Retinal pigment epithelial cell (primary cell): Measurements from ENCODE around the gene VPS33B.

ENCODE experiments used
- DNase-seq: peaks from one replicate; pipeline ENCODE4 v3.0.0-alpha.2; 2010; ENCODE audit warnings: low read depth
- H3K4me3 ChIP-seq: 2 replicates; pipeline ENCODE4 v1.5.1; 2011; ENCODE audit warnings: mild to moderate bottlenecking, low read length, control low read depth, moderate library complexity
- CTCF ChIP-seq: conservative IDR thresholded peaks from 2 replicates; pipeline ENCODE4 v1.5.1; 2011; ENCODE audit warnings: low read depth, low read length, control low read depth, inconsistent platforms

The VPS33B gene

GRCh38 chr15:91022075-91022831 is at the start of gene VPS33B:
Gene VPS33B (minus strand): TSS chr15:91022594. CDS start chr15:91022249, 345 bp downstream.
- peak within 1 kb of the TSS; percentile 99 for H3K4me3 ChIP-seq
- peak; percentile 51 for DNase-seq
- no peak for TF ChIP-seq CTCF

- no peak for TF ChIP-seq CTCF
- H3K4me3 ChIP-seq, result no peak overlapping the region
- no peak for DNase-seq
Measured at GRCh38 chr15:91072161-91072560, 49.8 kb upstream of the VPS33B start.

- no peak for DNase-seq
- no peak overlapping the region for H3K4me3 ChIP-seq
- no peak for TF ChIP-seq CTCF
Measured at GRCh38 chr15:91070872-91071271, 48.5 kb upstream of the VPS33B start.

GRCh38 chr15:91068966-91069365 is 46.6 kb upstream of the VPS33B start:
- TF ChIP-seq CTCF, result peak; percentile 13
- H3K4me3 ChIP-seq, result no peak overlapping the region
- no peak for DNase-seq

- no peak for TF ChIP-seq CTCF
- DNase-seq, result no peak
- no peak overlapping the region for H3K4me3 ChIP-seq
Measured at GRCh38 chr15:91068436-91068835, 46.0 kb upstream of the VPS33B start.

- no peak for DNase-seq
- H3K4me3 ChIP-seq, result no peak overlapping the region
- TF ChIP-seq CTCF, result no peak
Measured at GRCh38 chr15:91067036-91067435, 44.6 kb upstream of the VPS33B start.

- TF ChIP-seq CTCF, result no peak
- no peak for DNase-seq
- no peak overlapping the region for H3K4me3 ChIP-seq
Measured at GRCh38 chr15:91065505-91065904, 43.1 kb upstream of the VPS33B start.
